Measurements from ENCODE around the gene HDGFL3. TPM values are rescaled to one million over a fixed set of nuclear protein-coding genes. Genes with fewer than 3 reads are reported as not detected.
"Not testable (repeated sequence)": the region's sequence is repeated elsewhere in the genome, so short reads cannot be mapped to it uniquely, and the experiment has no call there.

Gene HDGFL3
- total RNA-seq, 1 donor from 2014 or later: 68.7 TPM

- no peak for DNase-seq (ENCODE audit: low spot score)
Observed at GRCh38 chr15:83193721-83194120, 13.9 kb downstream of the HDGFL3 start.

- no peak for DNase-seq (ENCODE audit: low spot score)
Observed at GRCh38 chr15:83192742-83193141, 14.9 kb downstream of the HDGFL3 start.

- no peak for DNase-seq (ENCODE audit: low spot score)
Observed at GRCh38 chr15:83190450-83190849, 17.2 kb downstream of the HDGFL3 start.

GRCh38 chr15:83185561-83185960, 22.1 kb downstream of the HDGFL3 start:
- no peak for DNase-seq (ENCODE audit: low spot score)

GRCh38 chr15:83178869-83179325, 28.7 kb downstream of the HDGFL3 start:
- DNase-seq (ENCODE audit: low spot score): no peak

GRCh38 chr15:83178390-83178789, 29.2 kb downstream of the HDGFL3 start:
- no peak for DNase-seq (ENCODE audit: low spot score)

GRCh38 chr15:83174891-83175290, 32.7 kb downstream of the HDGFL3 start:
- no peak for DNase-seq (ENCODE audit: low spot score)

GRCh38 chr15:83170474-83171165, 37.0 kb downstream of the HDGFL3 start:
- DNase-seq (ENCODE audit: low spot score): no peak

GRCh38 chr15:83169576-83169975, 38.0 kb downstream of the HDGFL3 start:
- DNase-seq (ENCODE audit: low spot score): not testable (repeated sequence)

- no peak for DNase-seq (ENCODE audit: low spot score)
Observed at GRCh38 chr15:83166830-83167229, 40.8 kb downstream of the HDGFL3 start.

GRCh38 chr15:83166218-83166617, 41.4 kb downstream of the HDGFL3 start:
- DNase-seq (ENCODE audit: low spot score): no peak

GRCh38 chr15:83164771-83165404, 42.7 kb downstream of the HDGFL3 start:
- DNase-seq (ENCODE audit: low spot score): no peak

- DNase-seq (ENCODE audit: low spot score): no peak
Observed at GRCh38 chr15:83164111-83164770, 43.4 kb downstream of the HDGFL3 start.

GRCh38 chr15:83163032-83163431, 44.6 kb downstream of the HDGFL3 start:
- no peak for DNase-seq (ENCODE audit: low spot score)

- DNase-seq (ENCODE audit: low spot score): no peak
Observed at GRCh38 chr15:83160741-83161140, 46.9 kb downstream of the HDGFL3 start.

- DNase-seq (ENCODE audit: low spot score): no peak
Observed at GRCh38 chr15:83158393-83158792, 49.2 kb downstream of the HDGFL3 start.

- DNase-seq (ENCODE audit: low spot score): no peak
Observed at GRCh38 chr15:83155942-83156341, 51.7 kb downstream of the HDGFL3 start.

- DNase-seq (ENCODE audit: low spot score): no peak
Observed at GRCh38 chr15:83153288-83153687, 54.3 kb downstream of the HDGFL3 start.

GRCh38 chr15:83144771-83145170, 62.9 kb downstream of the HDGFL3 start:
- DNase-seq (ENCODE audit: low spot score): no peak

GRCh38 chr15:83142151-83142550, 65.5 kb downstream of the HDGFL3 start:
- DNase-seq (ENCODE audit: low spot score): not testable (repeated sequence)

GRCh38 chr15:83132861-83133523, 74.6 kb downstream of the HDGFL3 start:
- no peak for DNase-seq (ENCODE audit: low spot score)

- no peak for DNase-seq (ENCODE audit: low spot score)
Observed at GRCh38 chr15:83129791-83130190, 77.8 kb downstream of the HDGFL3 start.
